GM18861 (cell line): ENCODE measurements around the gene RRP8.
A peak's percentile ranks its signal among the peaks of the same experiment; 100 is the strongest.

ENCODE experiments used
- ATAC-seq: cut with Tn5 transposase; IDR thresholded peaks from one replicate; pipeline ENCODE4 v1.9.1; 2021; ENCODE audit not compliant: unreplicated experiment

The RRP8 gene

DNA sequence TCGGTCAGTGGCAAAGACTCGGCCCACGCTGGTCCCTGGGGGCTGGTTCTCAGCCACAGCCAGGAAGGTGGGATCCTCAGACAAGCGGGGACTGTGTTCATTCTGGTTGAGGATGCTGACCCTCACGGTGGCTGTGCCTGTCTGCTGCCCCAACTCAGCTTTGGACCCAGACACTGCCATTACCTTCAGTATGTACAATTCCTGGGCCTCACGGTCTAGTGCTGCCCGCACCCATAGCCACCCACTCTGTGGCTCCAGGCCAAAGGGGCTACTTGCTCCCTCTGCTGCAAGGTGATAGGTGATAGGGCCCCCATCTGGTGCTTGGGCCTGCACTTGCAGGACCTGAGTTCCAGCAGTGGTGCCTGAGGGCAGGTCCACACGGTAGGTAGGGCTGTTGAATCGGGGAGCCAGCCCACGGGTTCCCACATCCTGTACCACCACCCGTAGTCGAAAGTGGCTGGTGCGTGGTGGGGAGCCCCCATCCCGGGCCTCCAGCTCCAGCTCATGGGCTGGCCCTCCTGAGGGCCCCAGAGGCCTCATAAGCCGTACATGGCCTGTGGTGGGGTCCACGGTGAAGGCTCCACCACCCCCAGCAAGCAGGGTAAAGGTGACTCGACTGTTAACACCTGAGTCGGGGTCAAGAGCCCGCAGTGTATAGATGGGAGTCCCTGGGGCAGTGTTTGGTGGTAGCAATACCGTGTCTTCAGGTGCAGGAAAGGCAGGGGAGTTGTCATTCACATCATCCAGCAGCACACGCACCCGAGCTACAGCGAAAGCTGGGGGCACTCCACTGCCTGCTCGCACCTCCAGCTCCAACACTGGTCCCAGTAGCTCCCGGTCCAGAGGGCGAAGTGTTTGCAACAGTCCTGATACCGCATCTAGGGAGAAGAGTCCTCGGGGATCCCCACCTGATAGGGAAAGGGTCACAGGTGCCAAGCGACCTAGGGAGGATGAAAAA is 29.0 kb upstream of the RRP8 start:
- no peak for ATAC-seq

DNA sequence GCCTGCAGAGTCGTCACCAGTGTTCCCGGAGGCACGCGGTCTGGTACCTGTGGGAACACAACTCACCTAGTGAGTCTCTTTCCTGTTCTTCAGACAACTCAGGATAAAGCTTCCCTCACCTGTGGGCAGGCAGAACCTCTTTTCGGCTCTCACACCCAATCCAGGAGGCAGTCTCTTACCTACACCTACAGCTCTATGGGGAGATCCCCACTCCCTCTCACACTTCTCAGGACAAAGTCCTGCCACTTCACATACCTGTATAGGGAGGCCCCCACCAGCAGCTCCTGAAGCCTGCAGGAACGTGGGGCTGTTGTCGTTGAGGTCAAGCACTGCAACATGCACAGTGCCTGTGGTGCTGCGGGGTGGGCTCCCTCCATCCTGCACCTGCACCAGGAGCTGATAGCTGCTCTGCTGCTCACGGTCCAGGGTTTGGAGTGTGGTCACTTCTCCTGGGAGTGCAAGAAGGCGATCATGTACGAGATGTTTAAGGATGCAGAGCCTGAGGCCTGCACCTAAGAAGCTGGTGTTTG is 28.0 kb upstream of the RRP8 start:
- ATAC-seq, result no peak

DNA sequence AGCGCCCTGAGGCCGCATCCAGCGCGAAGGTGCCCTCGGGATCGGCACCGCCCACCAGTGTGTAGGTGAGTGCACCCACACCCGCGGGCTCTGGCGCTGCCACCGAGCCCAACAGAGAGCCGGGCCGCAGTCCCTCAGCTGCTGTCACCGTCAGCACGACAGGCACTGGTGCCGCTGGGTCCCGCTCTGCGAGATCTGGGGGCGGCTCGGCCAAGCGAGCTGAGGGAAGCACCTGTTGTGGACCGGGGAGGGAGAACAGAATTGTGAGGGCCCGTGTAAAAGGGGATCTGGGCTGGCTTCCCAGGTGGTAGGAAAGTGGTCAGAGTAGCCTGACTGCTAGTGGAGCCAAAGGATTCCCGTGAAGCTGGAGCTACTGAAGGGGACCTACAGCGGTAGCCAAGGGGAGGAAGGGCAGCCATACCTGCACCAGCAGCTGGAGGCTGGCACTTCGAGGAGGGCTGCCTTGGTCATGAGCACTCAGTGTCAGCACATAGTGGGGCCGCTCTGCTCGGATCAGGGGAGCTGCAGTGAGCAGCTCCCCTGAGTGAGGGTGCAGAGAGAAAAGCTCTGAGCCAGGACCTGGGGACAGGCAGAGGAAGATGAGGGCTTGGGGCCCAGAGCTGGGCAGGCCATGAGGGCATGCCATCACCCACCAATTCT is 27.3 kb upstream of the RRP8 start:
- ATAC-seq, result no peak

DNA sequence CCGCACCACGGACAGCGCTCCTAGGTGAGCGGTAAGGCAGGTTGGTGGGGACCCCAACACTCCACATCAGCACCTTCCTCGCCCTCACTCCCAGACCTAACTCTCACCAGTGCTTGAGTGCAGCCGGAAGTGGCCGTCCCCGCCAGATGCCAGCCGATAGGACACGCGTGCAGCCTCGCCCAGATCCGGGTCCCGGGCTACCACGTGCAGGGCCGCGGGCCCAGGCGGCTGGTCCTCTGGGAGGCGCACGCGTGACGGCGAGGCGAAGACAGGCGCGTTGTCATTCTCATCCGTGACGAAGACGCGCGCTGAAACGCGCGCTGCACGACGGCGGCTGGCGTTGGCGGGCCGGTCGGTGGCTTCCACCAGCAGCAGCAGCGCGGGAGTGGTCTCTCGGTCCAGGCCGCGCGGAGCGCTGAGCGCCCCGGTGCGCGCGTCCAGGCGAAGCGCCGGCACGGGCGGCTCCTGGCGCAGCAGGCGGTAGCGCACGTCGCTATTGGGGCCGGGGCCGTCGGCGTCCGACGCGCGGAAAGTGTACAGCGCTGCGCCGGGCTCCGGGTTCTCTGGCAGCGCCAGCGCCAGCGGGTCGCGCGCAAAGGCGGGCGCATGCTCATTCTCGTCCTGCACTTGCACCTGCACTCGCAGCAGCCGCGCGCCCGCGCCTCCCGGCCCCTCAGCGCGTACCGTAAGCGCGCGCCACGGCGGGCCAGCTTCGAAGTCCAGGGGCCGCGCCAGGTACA is 26.6 kb upstream of the RRP8 start:
- ATAC-seq, result no peak

DNA sequence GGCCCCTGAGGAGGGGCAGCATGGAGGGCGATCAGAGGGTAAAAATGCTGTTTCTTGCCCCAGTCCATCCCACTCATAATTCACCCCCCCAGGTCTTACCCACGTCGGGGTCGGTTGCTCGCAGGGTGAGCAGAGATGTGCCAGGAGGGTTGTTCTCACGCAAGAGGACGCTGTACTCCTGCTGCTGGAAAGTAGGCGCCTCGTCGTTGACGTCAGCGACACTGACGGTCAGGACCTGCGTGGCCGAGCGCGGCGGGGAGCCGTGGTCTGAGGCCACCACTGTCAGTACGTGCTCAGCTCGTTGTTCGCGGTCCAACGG is 26.1 kb upstream of the RRP8 start:
- ATAC-seq, result no peak

DNA sequence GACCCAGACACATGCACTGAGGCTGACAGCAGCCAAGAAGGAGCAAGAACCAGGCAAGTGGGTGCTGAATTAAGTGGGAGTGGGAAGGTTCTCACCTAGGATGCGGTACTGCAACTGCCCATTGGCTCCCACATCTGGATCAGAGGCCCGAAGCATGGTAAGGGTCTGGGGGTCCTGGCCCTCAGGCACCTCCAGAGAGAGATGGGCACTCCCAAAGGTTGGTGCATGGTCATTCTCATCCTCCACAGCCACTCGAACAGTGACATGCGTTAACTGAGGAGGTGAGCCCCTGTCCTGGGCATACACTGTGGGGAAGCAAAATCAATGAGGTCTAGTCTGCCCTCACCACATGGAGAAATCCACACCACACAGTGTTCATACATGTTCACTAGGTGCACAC is 25.1 kb upstream of the RRP8 start:
- no peak for ATAC-seq

DNA sequence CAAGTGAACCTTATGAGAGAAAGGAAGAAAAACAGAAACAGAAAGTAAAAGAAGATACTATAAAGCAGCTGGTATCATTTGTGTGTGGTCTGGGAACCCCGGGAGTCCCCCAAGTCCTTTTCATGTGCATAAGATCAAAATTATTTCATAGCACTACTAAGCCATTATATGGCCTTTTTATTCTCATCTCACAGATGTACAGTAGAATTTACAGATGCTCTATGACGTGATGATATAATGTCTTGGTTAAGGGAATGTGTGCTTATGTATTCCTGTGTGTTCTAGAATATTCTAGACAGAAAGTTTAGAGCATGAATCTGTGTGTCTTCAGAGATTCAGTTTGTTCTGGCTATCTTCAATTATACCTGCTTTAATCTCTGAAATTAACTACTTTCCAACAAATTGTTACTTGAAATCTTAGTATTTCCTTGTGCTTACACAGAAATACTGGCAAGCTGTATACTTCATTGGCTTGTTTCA is 24.4 kb upstream of the RRP8 start:
- ATAC-seq, result peak; percentile 79

DNA sequence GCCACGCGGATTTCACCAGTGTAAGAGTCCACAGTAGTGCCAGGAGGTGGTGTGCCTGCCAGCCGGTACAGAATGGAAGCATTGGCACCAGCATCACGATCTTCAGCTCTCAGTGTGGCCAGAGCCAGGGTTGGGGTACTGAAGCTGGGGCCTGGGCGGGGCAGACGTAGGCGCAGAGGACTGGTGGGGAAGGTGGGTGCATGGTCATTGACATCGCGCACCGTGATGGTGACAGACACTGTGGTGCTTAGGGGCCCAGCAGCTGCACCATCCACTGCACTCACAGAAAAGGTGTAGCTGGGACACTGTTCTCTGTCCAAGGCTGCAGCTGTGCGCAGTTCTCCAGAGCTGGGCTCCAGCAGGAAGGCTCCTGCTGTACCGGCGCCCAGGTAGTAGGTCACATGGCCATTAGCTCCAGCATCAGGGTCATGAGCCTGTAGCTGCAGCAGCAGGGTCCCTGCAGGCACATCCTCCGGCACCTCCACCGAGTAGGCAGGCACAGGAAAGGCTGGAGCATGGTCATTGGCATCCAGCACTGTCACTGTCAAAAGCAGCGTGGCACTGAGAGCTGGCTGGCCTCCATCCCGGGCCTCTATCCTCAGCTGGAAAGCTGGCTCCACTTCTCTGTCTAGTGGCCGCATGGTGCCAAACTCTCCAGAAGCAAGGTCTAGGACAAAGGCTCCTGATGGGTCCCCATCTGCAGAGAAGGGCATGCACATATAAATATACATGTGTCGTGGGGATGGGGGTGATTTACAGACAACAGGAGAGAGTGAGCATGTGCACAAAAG is 23.8 kb upstream of the RRP8 start:
- no peak for ATAC-seq

DNA sequence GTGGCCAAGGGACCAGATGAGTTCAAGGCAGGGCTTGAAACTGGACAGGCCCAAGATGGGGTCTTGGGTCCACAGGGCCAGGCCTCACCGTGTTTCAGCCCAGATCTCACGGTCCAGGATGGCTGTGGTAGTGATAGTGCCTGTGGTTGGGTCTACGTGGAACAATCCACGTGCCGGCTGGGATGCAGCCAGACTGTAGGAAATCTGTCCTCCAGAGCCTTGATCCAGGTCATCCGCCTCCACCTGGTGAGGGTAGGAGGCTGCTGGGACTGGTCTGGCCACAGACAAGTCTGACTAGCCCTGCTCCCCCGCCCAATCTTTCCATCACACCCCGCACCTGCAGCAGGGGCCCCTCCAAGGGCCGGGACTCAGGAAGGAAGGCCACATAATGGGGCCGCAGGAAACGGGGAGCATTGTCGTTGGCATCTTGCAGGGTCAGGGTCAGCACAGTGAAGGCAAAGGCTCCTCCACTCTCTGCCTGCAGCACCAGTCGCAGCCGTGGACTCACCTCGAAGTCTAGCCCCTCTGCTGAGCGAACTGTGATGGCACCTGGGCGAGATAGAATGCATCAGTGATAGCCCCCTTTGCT is 22.5 kb upstream of the RRP8 start:
- ATAC-seq, result no peak

DNA sequence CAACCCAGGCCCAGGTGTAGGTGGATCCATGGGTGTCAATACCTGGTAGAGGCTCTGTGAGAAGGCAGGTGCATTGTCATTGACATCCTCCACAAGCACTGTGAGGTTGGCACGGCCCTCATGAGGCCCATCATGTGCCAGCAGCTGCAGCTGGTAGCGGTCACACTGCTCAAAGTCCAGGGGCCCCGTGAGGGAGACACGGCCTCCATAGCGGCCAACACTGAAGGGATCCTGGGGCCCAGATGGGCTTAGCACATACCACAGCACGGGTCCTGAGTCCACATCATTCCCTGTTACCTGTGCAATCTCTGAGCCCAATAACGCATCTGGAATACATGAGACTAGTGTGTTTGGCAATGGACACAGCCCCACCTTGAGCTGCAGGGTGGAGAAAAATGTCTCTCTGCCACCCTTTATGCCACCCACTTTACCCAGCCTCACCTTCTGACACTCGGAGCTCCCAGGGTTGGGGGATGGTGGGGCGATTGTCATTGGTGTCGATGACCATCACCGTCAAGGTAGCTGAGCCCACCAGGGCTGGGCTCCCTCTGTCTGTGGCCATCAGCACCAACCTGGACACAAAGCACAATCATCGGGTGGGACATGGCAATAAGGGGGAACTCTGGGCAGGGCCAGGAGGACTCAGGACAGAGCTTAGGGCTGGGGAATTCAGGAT is 21.9 kb upstream of the RRP8 start:
- no peak for ATAC-seq

DNA sequence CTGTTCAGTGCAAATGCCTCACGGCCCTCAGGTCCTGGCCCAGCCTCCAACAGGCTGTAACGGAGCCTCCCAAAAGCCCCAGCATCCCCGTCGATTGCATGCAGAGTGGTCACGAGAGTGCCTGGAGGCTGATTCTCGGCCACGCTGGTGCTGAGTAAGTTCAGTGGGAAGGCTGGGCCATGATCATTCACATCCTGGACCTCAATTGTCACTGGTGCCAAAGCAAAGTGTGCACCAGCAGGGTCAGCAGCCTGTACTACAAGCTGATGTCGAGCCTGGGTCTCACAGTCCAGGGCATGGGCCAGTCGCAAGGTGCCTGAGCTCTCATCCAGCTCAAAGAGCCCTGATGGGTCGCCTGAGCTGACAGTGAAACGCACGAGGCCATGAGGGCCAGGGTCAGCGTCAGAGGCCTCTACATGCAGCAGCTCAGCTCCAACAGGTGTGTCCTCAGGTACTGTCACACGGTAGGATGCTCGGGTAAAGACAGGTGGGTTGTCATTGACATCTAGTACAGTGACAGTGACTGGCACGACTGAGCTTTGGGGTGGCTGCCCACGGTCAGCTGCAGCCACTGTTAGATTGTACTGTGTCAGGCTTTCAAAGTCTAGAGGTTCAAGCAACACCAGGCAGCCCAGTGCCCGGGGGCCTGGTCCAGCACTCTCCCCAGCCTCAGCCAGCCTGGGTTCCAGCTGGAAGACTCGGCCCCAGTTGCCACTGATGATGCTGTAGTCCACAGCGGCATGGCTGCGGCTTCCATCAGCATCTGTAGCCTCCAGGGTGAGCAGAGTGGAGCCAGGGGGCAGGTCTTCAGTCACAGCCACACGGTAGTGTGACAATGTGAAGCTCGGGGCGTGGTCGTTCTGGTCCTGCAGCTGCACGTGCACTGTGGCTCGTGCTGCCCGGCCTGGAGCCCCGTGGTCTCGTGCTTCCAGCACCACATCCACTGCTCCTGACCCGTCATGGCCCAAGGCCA is 20.3 kb upstream of the RRP8 start:
- ATAC-seq, result no peak

DNA sequence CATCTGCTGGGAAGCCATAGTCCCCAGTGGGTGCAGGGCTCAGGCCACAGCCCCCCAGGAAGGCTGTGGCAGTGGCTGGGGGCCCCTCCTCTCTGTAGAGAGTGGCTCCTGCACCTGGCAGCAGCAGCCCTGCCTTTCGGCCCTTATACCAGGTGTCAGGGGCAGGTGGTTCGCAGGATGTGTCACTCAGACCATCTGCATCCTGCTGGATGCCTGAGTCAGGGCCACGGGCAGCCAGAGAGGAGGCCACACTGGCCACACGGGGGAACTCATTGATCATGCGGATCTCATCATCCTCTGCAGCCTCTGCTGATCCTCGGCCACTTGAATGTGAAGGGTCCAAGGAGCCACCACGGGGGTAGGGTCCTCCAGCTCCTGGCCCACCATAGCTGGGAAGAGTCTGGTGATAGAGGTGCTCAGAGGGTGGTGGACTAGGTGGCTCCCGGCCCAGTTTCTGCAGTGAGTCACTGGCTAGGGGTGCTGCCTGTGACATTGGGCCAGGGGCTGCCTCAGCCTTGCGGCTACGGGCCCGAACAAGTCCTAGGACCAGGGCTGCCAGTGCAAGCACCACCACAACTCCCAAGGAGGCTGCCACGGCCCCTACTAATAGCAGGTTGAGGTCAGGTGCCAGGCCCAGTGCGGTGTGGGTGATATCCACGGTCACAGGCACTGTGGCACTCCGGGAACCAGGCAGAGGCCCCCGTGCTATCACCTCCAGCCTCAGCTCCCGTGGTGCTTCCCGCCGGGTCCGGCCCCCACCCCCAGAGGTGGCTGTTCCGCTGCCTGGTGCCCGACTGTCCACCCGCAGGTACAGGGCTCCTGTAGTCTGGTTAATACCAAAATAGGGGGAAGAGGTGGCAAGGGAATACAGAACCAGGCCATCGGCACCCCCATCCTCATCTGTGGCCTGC is 19.1 kb upstream of the RRP8 start:
- no peak for ATAC-seq

DNA sequence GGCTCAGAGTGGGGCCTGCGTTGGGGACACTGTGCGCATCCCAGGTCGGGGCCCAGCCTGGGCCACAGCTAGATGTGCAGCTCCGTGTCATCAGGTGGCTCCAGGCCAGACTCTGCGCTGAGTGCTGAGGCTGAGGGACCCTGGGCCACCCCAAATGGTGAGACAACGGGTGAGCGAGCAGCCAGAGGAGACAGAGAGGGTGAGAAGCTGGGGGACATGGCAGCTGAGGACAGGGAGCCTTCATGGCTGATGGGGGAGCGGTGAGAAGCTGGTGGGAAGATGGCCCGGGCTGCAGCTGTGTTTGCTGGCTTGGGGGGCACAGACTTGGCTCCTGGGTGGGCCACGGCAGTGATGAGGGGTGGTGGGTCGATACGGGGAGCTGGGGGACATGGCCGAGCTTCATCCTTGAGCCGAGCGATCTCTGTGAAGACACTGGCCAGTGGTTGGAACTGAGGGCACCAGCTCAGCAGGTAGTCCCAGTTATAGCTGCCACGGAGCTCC is 18.3 kb upstream of the RRP8 start:
- no peak for ATAC-seq

DNA sequence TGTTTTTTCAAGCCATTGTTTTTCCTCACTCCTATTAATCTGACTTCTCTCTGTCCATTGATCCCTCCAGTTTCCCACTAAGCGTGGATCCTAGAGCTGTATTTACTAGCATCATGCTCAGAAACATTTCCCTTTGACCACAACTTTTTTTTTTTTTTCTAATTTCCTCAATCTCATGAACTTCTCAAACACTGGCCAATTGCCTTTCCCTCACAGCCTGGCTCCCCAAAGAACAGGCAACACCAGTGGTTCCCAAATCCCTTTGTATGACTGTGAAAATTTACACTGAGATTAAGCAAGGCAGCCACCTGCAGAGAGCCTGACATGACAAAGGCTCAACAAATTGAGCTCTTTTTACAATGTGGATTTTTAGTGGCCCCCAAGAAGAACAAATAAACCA is 17.2 kb upstream of the RRP8 start:
- no peak for ATAC-seq

DNA sequence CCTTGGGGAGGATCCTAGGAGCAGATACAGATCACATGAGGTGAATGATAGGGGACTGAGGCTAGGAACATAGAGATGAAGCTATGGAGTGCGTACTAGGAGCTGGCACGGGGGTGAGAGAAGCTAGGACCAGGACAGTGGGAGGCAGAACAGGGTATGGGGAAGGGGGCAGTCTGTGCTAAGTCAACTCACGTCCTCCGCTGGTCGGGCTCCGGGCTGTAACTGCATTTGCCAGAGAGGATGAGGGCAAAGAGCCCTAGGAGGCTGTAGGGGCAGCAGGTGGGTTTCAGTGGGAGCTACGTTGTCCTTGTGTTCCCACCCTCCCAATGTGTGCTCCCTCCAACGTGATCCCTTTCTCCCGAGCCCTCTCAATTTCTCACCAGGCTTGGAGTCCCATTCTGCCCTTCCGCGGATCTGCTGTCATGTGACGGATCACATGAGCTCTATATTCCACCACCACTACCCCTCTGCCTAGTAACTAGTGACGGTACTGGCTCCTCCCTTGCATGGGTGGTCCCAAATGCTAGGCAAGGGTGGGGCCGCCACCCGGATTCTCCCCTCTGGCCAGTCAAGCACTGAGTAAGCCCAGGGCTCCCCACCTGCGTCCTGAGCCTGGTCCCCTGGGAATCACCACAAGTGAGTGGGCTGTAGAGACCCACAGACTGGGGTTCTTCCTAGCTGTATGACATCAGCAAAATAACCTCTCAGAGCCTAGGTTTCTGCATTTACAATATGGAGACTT is 15.8 kb upstream of the RRP8 start, which contains the start of gene TPP1:
Gene TPP1 (minus strand): TSS at position 419 of the 742 bp plus-strand sequence. CDS start 22 bp downstream, at position 397.
- peak; percentile 97 for ATAC-seq
